HepG2 (cell line): ENCODE measurements around the gene RBBP6. TPM values are rescaled to one million over a fixed set of nuclear protein-coding genes. Genes with fewer than 3 reads are reported as not detected.

Experiments
- ATAC-seq: fragments of 200-7000 bp; cut with Tn5 transposase; 3 replicates; pipeline ENCODE4 v1.9.1; 2020; ENCODE audit warnings: mild to moderate bottlenecking, moderate library complexity
- BruUV-seq: library from RNA; stranded (reverse); fragments of 400-500 nt; replicated peaks from 2 replicates; lab custom pipeline; 2021; lab: Mats Ljungman, UMichigan
- CTCF ChIA-PET: fragments of 300-600 bp; formaldehyde crosslinking; extraction: SDS; loops from one replicate; lab custom pipeline; 2021; ENCODE audit warnings: low total read pairs, inconsistent platforms, low intra/inter-chr PET ratio; lab: Yijun Ruan, JAX
- POLR2A ChIA-PET: fragments of 350-600 bp; sonication (Branson Sonifier 250); formaldehyde crosslinking; loops from one replicate; lab custom pipeline; 2020; ENCODE audit warnings: antibody characterized with exemption, inconsistent platforms; lab: Yijun Ruan, JAX
- DNase-seq: peaks from one replicate; pipeline ENCODE4 v3.0.0-alpha.2; 2015; ENCODE audit warnings: low spot score
- FAIRE-seq: peaks from 3 replicates; lab custom pipeline; 2011; peaks lifted over from hg19 to GRCh38; lab: Jason Lieb, UNC
- H2AFZ ChIP-seq: one replicate; pipeline ENCODE4 v1.6.1; 2011; ENCODE audit warnings: low read length, inconsistent platforms
- H3K27ac ChIP-seq: fragments of 300-600 bp; 3 replicates; pipeline ENCODE4 v1.8.0; 2011; ENCODE audit warnings: mixed run types, mild to moderate bottlenecking, mixed read lengths, low read length, inconsistent platforms; ENCODE audit not compliant: insufficient read depth; ENCODE audit errors: extremely low read length
- H3K27me3 ChIP-seq, 2 experiments: fragments of 200-600 bp in 1 of 2; 2 replicates in 1 of 2; 3 replicates in 1 of 2; pipeline versions ENCODE4 v1.6.0 to v1.8.0; 2011; ENCODE audit warnings: low read length in 2 of 2, mild to moderate bottlenecking in 2 of 2, moderate library complexity in 2 of 2, inconsistent platforms in 1 of 2; ENCODE audit not compliant: insufficient read depth in 2 of 2, control insufficient read depth in 1 of 2
- H3K36me3 ChIP-seq, 2 experiments: fragments of 200-600 bp in 1 of 2; replicated peaks in 1 of 2; 2 replicates in 1 of 2; 3 replicates in 1 of 2; pipeline versions ENCODE4 v1.5.1 to v1.8.0; 2011; ENCODE audit warnings: low read length in 2 of 2, inconsistent platforms in 1 of 2; ENCODE audit not compliant: insufficient read depth in 2 of 2, control insufficient read depth in 1 of 2
- H3K4me1 ChIP-seq: 2 replicates; pipeline ENCODE4 v1.5.1; 2012; ENCODE audit warnings: low read length, inconsistent platforms; ENCODE audit not compliant: insufficient read depth
- H3K4me2 ChIP-seq: 2 replicates; pipeline ENCODE4 v1.6.0; 2011; ENCODE audit warnings: low read depth, low read length, inconsistent platforms
- H3K4me3 ChIP-seq, 3 experiments: fragments of 200-600 bp in 1 of 3; sonication (generic), shearing (Covaris generic) in 1 of 3; replicated peaks in 1 of 3; 2 replicates each; pipeline ENCODE4 v1.5.1; 2011 to 2016; ENCODE audit warnings: low read length in 3 of 3, inconsistent platforms in 2 of 3, low read depth in 2 of 3, mild to moderate bottlenecking in 2 of 3, control low read depth in 1 of 3, mixed read lengths in 1 of 3; ENCODE audit not compliant: insufficient read depth in 1 of 3
- H3K79me2 ChIP-seq: one replicate; pipeline ENCODE4 v1.6.1; 2011; ENCODE audit warnings: low read length, inconsistent platforms; ENCODE audit not compliant: insufficient read depth
- H3K9ac ChIP-seq: 2 replicates; pipeline ENCODE4 v1.6.0; 2011; ENCODE audit warnings: mild to moderate bottlenecking, low read depth, low read length, inconsistent platforms; ENCODE audit not compliant: insufficient read depth
- H3K9me3 ChIP-seq: 2 replicates; pipeline ENCODE4 v1.5.1; 2012; ENCODE audit warnings: mild to moderate bottlenecking, low read length
- H4K20me1 ChIP-seq: 2 replicates; pipeline ENCODE4 v1.6.0; 2011; ENCODE audit warnings: inconsistent platforms, mild to moderate bottlenecking, low read length, moderate library complexity; ENCODE audit not compliant: insufficient read depth
- GTF3A ChIP-seq: sonication (generic); formaldehyde crosslinking; conservative IDR thresholded peaks from 2 replicates; pipeline ENCODE4 v1.4.0; 2020; ENCODE audit warnings: mild to moderate bottlenecking, missing genetic modification reagents
- KAT7 ChIP-seq: IDR thresholded peaks from 2 replicates; pipeline ENCODE4 v1.6.1; 2018; ENCODE audit warnings: borderline replicate concordance, missing compliant biosample characterization
- NCOA5 ChIP-seq: sonication (generic); formaldehyde crosslinking; IDR thresholded peaks from 2 replicates; pipeline ENCODE4 v1.4.0; 2020; ENCODE audit warnings: missing genetic modification reagents
- NKX3-1 ChIP-seq: sonication (generic); formaldehyde crosslinking; IDR thresholded peaks from 2 replicates; pipeline ENCODE4 v1.5.0; 2020; ENCODE audit warnings: missing genetic modification reagents
- NR2C2 ChIP-seq: sonication (generic); formaldehyde crosslinking; IDR thresholded peaks from 2 replicates; pipeline ENCODE4 v1.4.0; 2020; ENCODE audit warnings: missing genetic modification reagents, mild to moderate bottlenecking, moderate library complexity, borderline replicate concordance
- POLR2AphosphoS2 ChIP-seq: IDR thresholded peaks from 2 replicates; pipeline ENCODE4 v1.6.1; 2011; ENCODE audit warnings: low read depth, low read length, improper control_type of control experiment
- POLR2G ChIP-seq: fragments of 200-400 bp; formaldehyde crosslinking; IDR thresholded peaks from 2 replicates; pipeline ENCODE4 v1.6.1; 2018; ENCODE audit warnings: mild to moderate bottlenecking, low read depth, low read length, moderate library complexity
- SMAD9 ChIP-seq: sonication (generic); formaldehyde crosslinking; IDR thresholded peaks from 2 replicates; pipeline ENCODE4 v1.5.1; 2020; ENCODE audit warnings: mild to moderate bottlenecking, missing genetic modification reagents
- YEATS2 ChIP-seq: sonication (generic); formaldehyde crosslinking; IDR thresholded peaks from 2 replicates; pipeline ENCODE4 v1.4.0; 2020; ENCODE audit warnings: missing genetic modification reagents, borderline replicate concordance
- ZBTB39 ChIP-seq: sonication (generic); formaldehyde crosslinking; IDR thresholded peaks from 2 replicates; pipeline ENCODE4 v1.5.0; 2020; ENCODE audit warnings: missing genetic modification reagents
- ZNF30 ChIP-seq: sonication (generic); formaldehyde crosslinking; IDR thresholded peaks from 2 replicates; pipeline ENCODE4 v1.5.0; 2020; ENCODE audit warnings: mild to moderate bottlenecking, missing genetic modification reagents
- ZNF326 ChIP-seq: sonication (generic); formaldehyde crosslinking; IDR thresholded peaks from 2 replicates; pipeline ENCODE4 v1.4.0; 2020; ENCODE audit warnings: missing genetic modification reagents, borderline replicate concordance
- ZNF460 ChIP-seq: sonication (generic); formaldehyde crosslinking; IDR thresholded peaks from 2 replicates; pipeline ENCODE4 v1.5.1; 2020; ENCODE audit warnings: missing genetic modification reagents, mild to moderate bottlenecking, borderline replicate concordance
- ZNF660 ChIP-seq: sonication (generic); formaldehyde crosslinking; IDR thresholded peaks from 2 replicates; pipeline ENCODE4 v1.5.1; 2020; ENCODE audit warnings: mild to moderate bottlenecking, low read depth, missing genetic modification reagents, borderline replicate concordance
- ZNF672 ChIP-seq: sonication (generic); formaldehyde crosslinking; IDR thresholded peaks from 2 replicates; pipeline ENCODE4 v1.8.1; 2022; ENCODE audit warnings: missing genetic modification reagents
- ZNF781 ChIP-seq: sonication (generic); formaldehyde crosslinking; IDR thresholded peaks from 2 replicates; pipeline ENCODE4 v1.5.1; 2020; ENCODE audit warnings: borderline replicate concordance, mild to moderate bottlenecking, missing genetic modification reagents; ENCODE audit errors: not compliant biosample characterization
- ZSCAN30 ChIP-seq: sonication (generic); formaldehyde crosslinking; IDR thresholded peaks from 2 replicates; pipeline ENCODE4 v1.5.0; 2020; ENCODE audit warnings: mild to moderate bottlenecking, missing genetic modification reagents
- WGBS: methylation state at CpG from one replicate; pipeline ENCODE4 v1.1.6; 2017; ENCODE audit warnings: low lambda C conversion rate; 5-methylcytosine and 5-hydroxymethylcytosine counted together
- in situ Hi-C: cut with HindIII; loops from 2 replicates; pipeline ENCODE4 v1.10.0; 2017; ENCODE audit warnings: low pct_unique_long_range_greater_than_20kb; ENCODE audit not compliant: extremely low pct_ligation_motif_present
- intact Hi-C: fragments of 100-400 bp; cut with micrococcal nuclease; formaldehyde crosslinking; loops from one replicate; pipeline ENCODE4 v1.10.0; 2022; ENCODE audit not compliant: unreplicated experiment
- polyA plus RNA-seq, 8 experiments: library from polyadenylated mRNA; depleted of rRNA in 3 of 8; stranded (reverse) in 7 of 8; unstranded in 1 of 8; fragments of >200 nt; fragmentation: Illumina TruSeq in 4 of 8; extraction: Trizol in 4 of 8; gene quantifications; 2 replicates each; pipeline versions ENCODE4 v1.2.1 to v1.2.3, GENCODE V29; 2011 to 2016; ENCODE audit warnings: low read depth in 4 of 8, missing spikeins in 1 of 8, mixed read lengths in 1 of 8; ENCODE audit not compliant: insufficient read depth in 1 of 8
- total RNA-seq, 5 experiments: library from RNA; depleted of rRNA; stranded (reverse); fragments of >200 nt; fragmentation: Illumina TruSeq; extraction: Trizol; gene quantifications; 2 replicates each; pipeline ENCODE4 v1.2.3, GENCODE V29; 2016; ENCODE audit warnings: low read depth in 1 of 5

The RBBP6 gene
- total and polyA plus RNA-seq, 2 of the 13 experiments (the other 11 are each of a cell fraction or from before 2014, with no cell fraction given) = 37.1 to 70.9 TPM

DNA sequence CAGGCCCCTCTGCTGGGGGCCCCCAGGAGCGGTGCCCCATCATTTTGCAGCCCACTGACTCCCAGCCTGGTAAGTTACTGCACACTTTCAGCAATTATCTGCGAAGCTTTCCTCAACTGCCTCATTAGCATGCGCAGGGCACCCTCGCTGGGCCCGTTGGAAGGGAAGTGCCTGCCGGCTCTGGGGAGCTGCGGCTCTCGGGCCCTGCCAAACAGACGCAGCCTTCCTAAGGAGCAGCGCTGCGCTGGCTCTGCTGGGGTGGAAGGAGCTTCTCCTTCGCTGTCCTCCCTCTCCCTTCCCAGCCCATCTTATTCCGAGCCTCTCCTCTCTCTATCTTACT, 71.0 kb downstream of the RBBP6 start:
- peak overlapping the region; percentile 47; the same call in 1 of the 2 replicates for H3K4me2 ChIP-seq
- H2AFZ ChIP-seq = no peak overlapping the region
- ChIA-PET POLR2A (no interaction called here), CTCF (no interaction called here)
- FAIRE-seq (no peak), ATAC-seq (peak; percentile 59), DNase-seq (no peak)
- BruUV-seq = no TSS peak
- in situ Hi-C loops = no loop called here
- no peaks in the 10 kb centered on the region for H3K36me3 ChIP-seq
- H3K9ac ChIP-seq = no peak overlapping the region
- 15% methylated on average over 10 of the region's 13 CpGs for WGBS
- no peaks in the 10 kb centered on the region for H3K79me2 ChIP-seq
- TF ChIP-seq ZNF460 (CRISPR knock-in tag) = no peak
- TF ChIP-seq ZNF672 (CRISPR knock-in tag) = no peak
- no peak for TF ChIP-seq ZNF781 (CRISPR knock-in tag)
- TF ChIP-seq ZNF30 (CRISPR knock-in tag) = no peak
- no peak for TF ChIP-seq ZBTB39 (CRISPR knock-in tag)
- no peak overlapping the region for H3K27ac ChIP-seq
- no peaks in the 10 kb centered on the region for H4K20me1 ChIP-seq
- H3K4me3 ChIP-seq = peak overlapping the region in 1 of 3 experiments; percentile 27; a peak in 1 of 6 replicates
- H3K27me3 ChIP-seq = peaks cover 0 to 31% of the 10 kb centered on the region in 2 experiments; a peak in 3 of 5 replicates
- no peaks in the 10 kb centered on the region for H3K4me1 ChIP-seq
- intact Hi-C loops = no loop called here
- H3K9me3 ChIP-seq = no peaks in the 10 kb centered on the region

- ATAC-seq (no peak), DNase-seq (no peak), FAIRE-seq (no peak)
- no TSS peak for BruUV-seq
- H3K36me3 ChIP-seq = no peaks in the 10 kb centered on the region
- H3K27me3 ChIP-seq = peaks cover 0 to 31% of the 10 kb centered on the region in 2 experiments; a peak in 3 of 5 replicates
- no peak overlapping the region for H3K27ac ChIP-seq
- H3K4me2 ChIP-seq = no peak overlapping the region
- intact Hi-C loops (no loop called here), in situ Hi-C loops (no loop called here)
- H3K79me2 ChIP-seq = no peaks in the 10 kb centered on the region
- POLR2A ChIA-PET = no interaction called here
- H3K9ac ChIP-seq = no peak overlapping the region
- H3K9me3 ChIP-seq = no peaks in the 10 kb centered on the region
- H2AFZ ChIP-seq = no peak overlapping the region
- WGBS = 71% methylated on average over 11 of the region's 11 CpGs
- no peak overlapping the region for H3K4me3 ChIP-seq
- no peaks in the 10 kb centered on the region for H3K4me1 ChIP-seq
- CTCF ChIA-PET = no interaction called here
- no peaks in the 10 kb centered on the region for H4K20me1 ChIP-seq
- TF ChIP-seq NR2C2 (CRISPR knock-in tag) (no peak), POLR2G (no peak), KAT7 (CRISPR knock-in tag) (no peak), YEATS2 (CRISPR knock-in tag) (no peak), NCOA5 (CRISPR knock-in tag) (no peak), GTF3A (CRISPR knock-in tag) (no peak), NKX3-1 (no peak), SMAD9 (no peak), ZSCAN30 (CRISPR knock-in tag) (no peak), ZNF326 (CRISPR knock-in tag) (no peak), POLR2AphosphoS2 (no peak), ZNF660 (CRISPR knock-in tag) (no peak)
Observed at GRCh38 chr16:24611310-24611709, 71.9 kb downstream of the RBBP6 start.
